ENCODE results near the gene USP16.
A peak's percentile ranks its signal among the peaks of the same experiment; 100 is the strongest.
"Not testable (repeated sequence)": the region's sequence is repeated elsewhere in the genome, so short reads cannot be mapped to it uniquely, and the experiment has no call there.

The USP16 gene

DNA sequence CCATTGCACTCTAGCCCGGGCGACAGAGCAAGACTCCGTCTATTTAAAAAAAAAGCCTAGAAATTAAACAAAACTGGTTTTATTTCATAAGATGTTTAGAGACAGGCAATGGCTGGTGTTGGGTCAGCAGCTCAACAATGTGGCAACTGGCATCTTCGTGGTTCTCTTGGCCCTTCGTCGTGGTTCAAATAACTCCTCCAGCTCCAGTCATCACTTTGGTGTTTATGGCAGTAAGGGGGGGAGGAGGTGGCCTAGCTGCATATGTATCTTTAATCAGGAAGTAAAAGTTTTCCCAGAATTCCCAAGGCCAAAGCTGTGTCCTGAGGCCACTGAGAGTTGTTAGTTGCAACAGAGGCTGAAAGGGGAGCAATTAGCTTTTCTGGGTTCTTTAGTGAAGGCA is 18.8 kb upstream of the USP16 start:
- no peak overlapping the region for H3K56ac ChIP-seq (ENCODE audit: low read length)
- no peaks in the 10 kb centered on the region for H3K36me3 ChIP-seq (ENCODE audit: control insufficient read depth, insufficient read depth, low read length)
- no peaks in the 10 kb centered on the region for H3K27me3 ChIP-seq (ENCODE audit: insufficient read depth, low read length, poor library complexity)
- H3K4me2 ChIP-seq (ENCODE audit: low read length) = no peak overlapping the region
- H2BK15ac ChIP-seq (replicated peaks; ENCODE audit: low read depth) = no peak overlapping the region
- no CpG with 5 or more reads among the region's 6 CpGs for WGBS (ENCODE audit: extremely low coverage, insufficient coverage, low lambda C conversion rate)
- H3K4ac ChIP-seq (ENCODE audit: low read depth, low read length) = no peak overlapping the region
- H3K79me2 ChIP-seq (ENCODE audit: control insufficient read depth, insufficient read depth, low read length) = no peaks in the 10 kb centered on the region
- no peak overlapping the region for H4K8ac ChIP-seq (ENCODE audit: low read depth, low read length)
- no peak overlapping the region for H2BK120ac ChIP-seq (ENCODE audit: low read depth, low read length)
- H3K9ac ChIP-seq (ENCODE audit: low read length) = no peak overlapping the region
- no peaks in the 10 kb centered on the region for H3K79me1 ChIP-seq (ENCODE audit: low read length)
- H3K4me3 ChIP-seq (ENCODE audit: low read length) = no peak overlapping the region
- H3K4me1 ChIP-seq (ENCODE audit: control insufficient read depth, low read depth, low read length) = no peaks in the 10 kb centered on the region
- H4K5ac ChIP-seq (ENCODE audit: low read length) = no peak overlapping the region
- no peak overlapping the region for H2BK5ac ChIP-seq (ENCODE audit: low read length)
- H3K18ac ChIP-seq (ENCODE audit: low read length) = no peak overlapping the region
- no peak overlapping the region for H3K23ac ChIP-seq (ENCODE audit: low read length)
- DNase-seq = no peak
- no peak overlapping the region for H2AK5ac ChIP-seq (ENCODE audit: low read length)
- no peak overlapping the region for H3K27ac ChIP-seq (ENCODE audit: low read depth, low read length)

DNA sequence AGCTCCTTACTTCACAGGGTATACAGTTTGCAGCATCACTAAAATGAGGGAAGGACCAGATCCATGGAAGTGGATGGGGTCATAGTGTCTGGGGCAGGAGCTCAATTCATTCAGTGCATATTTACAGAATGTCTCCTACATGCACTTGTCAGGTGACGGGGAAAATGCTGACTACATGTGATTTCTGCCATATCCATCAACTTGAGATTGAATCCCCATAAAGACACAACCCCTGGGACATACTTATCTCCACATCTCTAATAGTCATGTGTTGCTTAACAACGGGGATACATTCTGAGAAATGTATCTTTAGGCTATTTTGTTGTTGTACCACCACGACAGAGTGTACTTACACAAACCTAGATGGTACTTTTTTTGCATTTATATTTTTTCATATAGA is 17.3 kb upstream of the USP16 start:
- no peak overlapping the region for H3K18ac ChIP-seq (ENCODE audit: low read length)
- no CpG with 5 or more reads among the region's 3 CpGs for WGBS (ENCODE audit: extremely low coverage, insufficient coverage, low lambda C conversion rate)
- no peak overlapping the region for H3K27ac ChIP-seq (ENCODE audit: low read depth, low read length)
- no peak overlapping the region for H4K8ac ChIP-seq (ENCODE audit: low read depth, low read length)
- no peaks in the 10 kb centered on the region for H3K4me1 ChIP-seq (ENCODE audit: control insufficient read depth, low read depth, low read length)
- H2BK5ac ChIP-seq (ENCODE audit: low read length) = no peak overlapping the region
- H3K79me2 ChIP-seq (ENCODE audit: control insufficient read depth, insufficient read depth, low read length) = no peaks in the 10 kb centered on the region
- no peak overlapping the region for H4K5ac ChIP-seq (ENCODE audit: low read length)
- no peak for DNase-seq
- no peak overlapping the region for H3K4ac ChIP-seq (ENCODE audit: low read depth, low read length)
- no peak overlapping the region for H3K4me3 ChIP-seq (ENCODE audit: low read length)
- no peaks in the 10 kb centered on the region for H3K27me3 ChIP-seq (ENCODE audit: insufficient read depth, low read length, poor library complexity)
- H2BK15ac ChIP-seq (replicated peaks; ENCODE audit: low read depth) = no peak overlapping the region
- no peaks in the 10 kb centered on the region for H3K36me3 ChIP-seq (ENCODE audit: control insufficient read depth, insufficient read depth, low read length)
- no peak overlapping the region for H2AK5ac ChIP-seq (ENCODE audit: low read length)
- H3K56ac ChIP-seq (ENCODE audit: low read length) = no peak overlapping the region
- no peak overlapping the region for H3K9ac ChIP-seq (ENCODE audit: low read length)
- no peak overlapping the region for H3K4me2 ChIP-seq (ENCODE audit: low read length)
- no peak overlapping the region for H2BK120ac ChIP-seq (ENCODE audit: low read depth, low read length)
- no peak overlapping the region for H3K23ac ChIP-seq (ENCODE audit: low read length)
- no peaks in the 10 kb centered on the region for H3K79me1 ChIP-seq (ENCODE audit: low read length)

DNA sequence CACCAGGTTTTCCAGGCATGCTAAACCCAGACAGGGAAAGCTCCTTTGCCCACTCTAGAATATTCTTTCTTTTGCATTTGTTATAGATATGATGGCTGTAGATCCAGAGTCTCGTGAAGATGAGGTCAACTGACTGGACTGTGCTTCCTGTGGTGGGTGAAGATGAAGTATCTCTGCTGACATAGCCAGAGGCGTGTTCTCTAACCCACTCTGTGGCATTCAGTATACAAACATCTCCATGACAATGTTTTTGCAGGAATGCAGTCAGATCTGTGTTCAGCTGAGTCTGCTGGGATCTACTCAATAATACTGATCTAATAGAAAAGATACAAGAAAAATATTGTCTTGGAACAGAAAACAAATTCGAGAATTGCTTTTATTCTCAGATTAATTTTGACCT is 16.7 kb upstream of the USP16 start:
- H3K36me3 ChIP-seq (ENCODE audit: control insufficient read depth, insufficient read depth, low read length) = no peaks in the 10 kb centered on the region
- no peak overlapping the region for H3K23ac ChIP-seq (ENCODE audit: low read length)
- no peak overlapping the region for H3K4me2 ChIP-seq (ENCODE audit: low read length)
- DNase-seq = peak; percentile 52
- H4K5ac ChIP-seq (ENCODE audit: low read length) = no peak overlapping the region
- no peaks in the 10 kb centered on the region for H3K4me1 ChIP-seq (ENCODE audit: control insufficient read depth, low read depth, low read length)
- WGBS (ENCODE audit: extremely low coverage, insufficient coverage, low lambda C conversion rate) = no CpG with 5 or more reads among the region's 3 CpGs
- H3K4ac ChIP-seq (ENCODE audit: low read depth, low read length) = no peak overlapping the region
- H3K79me1 ChIP-seq (ENCODE audit: low read length) = no peaks in the 10 kb centered on the region
- H3K4me3 ChIP-seq (ENCODE audit: low read length) = no peak overlapping the region
- no peak overlapping the region for H2BK15ac ChIP-seq (replicated peaks; ENCODE audit: low read depth)
- H2AK5ac ChIP-seq (ENCODE audit: low read length) = no peak overlapping the region
- no peak overlapping the region for H3K56ac ChIP-seq (ENCODE audit: low read length)
- no peak overlapping the region for H3K27ac ChIP-seq (ENCODE audit: low read depth, low read length)
- no peak overlapping the region for H2BK5ac ChIP-seq (ENCODE audit: low read length)
- no peak overlapping the region for H3K9ac ChIP-seq (ENCODE audit: low read length)
- no peak overlapping the region for H4K8ac ChIP-seq (ENCODE audit: low read depth, low read length)
- H3K79me2 ChIP-seq (ENCODE audit: control insufficient read depth, insufficient read depth, low read length) = no peaks in the 10 kb centered on the region
- no peaks in the 10 kb centered on the region for H3K27me3 ChIP-seq (ENCODE audit: insufficient read depth, low read length, poor library complexity)
- H3K18ac ChIP-seq (ENCODE audit: low read length) = no peak overlapping the region
- H2BK120ac ChIP-seq (ENCODE audit: low read depth, low read length) = no peak overlapping the region

DNA sequence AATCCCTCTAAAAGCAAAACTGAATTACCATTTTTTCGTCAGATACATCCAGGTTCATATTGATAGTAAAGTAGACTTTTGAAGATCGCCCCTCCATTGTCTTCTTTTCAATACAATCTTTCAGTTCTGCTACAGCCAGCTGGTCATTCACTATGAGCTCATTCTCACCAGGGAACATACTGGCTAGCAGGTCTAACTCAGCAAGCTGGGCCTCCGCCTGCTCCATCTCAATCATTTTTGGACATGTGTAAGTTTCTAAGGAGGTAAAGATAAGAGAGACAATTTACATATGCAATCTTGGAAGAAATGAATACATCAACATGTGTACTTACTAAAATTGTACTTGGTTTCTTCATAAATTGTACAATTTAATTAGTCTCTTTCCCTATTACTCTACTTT is 16.1 kb upstream of the USP16 start:
- no peak overlapping the region for H3K4ac ChIP-seq (ENCODE audit: low read depth, low read length)
- no peak overlapping the region for H4K5ac ChIP-seq (ENCODE audit: low read length)
- H3K27me3 ChIP-seq (ENCODE audit: insufficient read depth, low read length, poor library complexity) = no peaks in the 10 kb centered on the region
- H3K56ac ChIP-seq (ENCODE audit: low read length) = no peak overlapping the region
- no peak overlapping the region for H3K9ac ChIP-seq (ENCODE audit: low read length)
- no peaks in the 10 kb centered on the region for H3K79me1 ChIP-seq (ENCODE audit: low read length)
- H2AK5ac ChIP-seq (ENCODE audit: low read length) = no peak overlapping the region
- DNase-seq = no peak
- no peak overlapping the region for H3K4me3 ChIP-seq (ENCODE audit: low read length)
- no peak overlapping the region for H2BK15ac ChIP-seq (replicated peaks; ENCODE audit: low read depth)
- H3K36me3 ChIP-seq (ENCODE audit: control insufficient read depth, insufficient read depth, low read length) = no peaks in the 10 kb centered on the region
- H3K18ac ChIP-seq (ENCODE audit: low read length) = no peak overlapping the region
- no peak overlapping the region for H3K27ac ChIP-seq (ENCODE audit: low read depth, low read length)
- H3K79me2 ChIP-seq (ENCODE audit: control insufficient read depth, insufficient read depth, low read length) = no peaks in the 10 kb centered on the region
- H3K23ac ChIP-seq (ENCODE audit: low read length) = no peak overlapping the region
- H4K8ac ChIP-seq (ENCODE audit: low read depth, low read length) = no peak overlapping the region
- H3K4me1 ChIP-seq (ENCODE audit: control insufficient read depth, low read depth, low read length) = no peaks in the 10 kb centered on the region
- no peak overlapping the region for H3K4me2 ChIP-seq (ENCODE audit: low read length)
- H2BK5ac ChIP-seq (ENCODE audit: low read length) = no peak overlapping the region
- H2BK120ac ChIP-seq (ENCODE audit: low read depth, low read length) = no peak overlapping the region
- no CpG with 5 or more reads among the region's 3 CpGs for WGBS (ENCODE audit: extremely low coverage, insufficient coverage, low lambda C conversion rate)

DNA sequence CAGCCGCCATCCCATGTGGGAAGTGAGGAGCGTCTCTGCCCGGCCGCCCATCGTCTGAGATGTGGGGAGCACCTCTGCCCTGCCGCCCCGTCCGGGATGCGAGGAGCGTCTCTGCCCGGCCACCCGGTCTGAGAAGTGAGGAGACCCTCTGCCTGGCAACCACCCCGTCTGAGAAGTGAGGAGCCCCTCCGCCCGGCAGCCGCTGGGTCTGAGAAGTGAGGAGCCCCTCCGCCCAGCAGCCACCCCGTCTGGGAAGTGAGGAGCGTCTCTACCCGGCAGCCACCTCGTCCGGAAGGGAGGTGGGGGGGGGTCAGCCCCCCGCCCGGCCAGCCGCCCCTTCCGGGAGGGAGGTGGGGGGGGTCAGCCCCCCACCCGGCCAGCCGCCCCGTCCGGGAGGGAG is 13.2 kb upstream of the USP16 start:
- not testable (repeated sequence) for H3K27ac ChIP-seq (ENCODE audit: low read depth, low read length); H4K5ac ChIP-seq (ENCODE audit: low read length); H2BK15ac ChIP-seq (replicated peaks; ENCODE audit: low read depth); H2AK5ac ChIP-seq (ENCODE audit: low read length); H3K27me3 ChIP-seq (ENCODE audit: insufficient read depth, low read length, poor library complexity); H3K23ac ChIP-seq (ENCODE audit: low read length); H3K18ac ChIP-seq (ENCODE audit: low read length); H2BK120ac ChIP-seq (ENCODE audit: low read depth, low read length); H3K4me1 ChIP-seq (ENCODE audit: control insufficient read depth, low read depth, low read length); H3K9ac ChIP-seq (ENCODE audit: low read length); H3K79me1 ChIP-seq (ENCODE audit: low read length); H3K4me2 ChIP-seq (ENCODE audit: low read length); H2BK5ac ChIP-seq (ENCODE audit: low read length); H3K79me2 ChIP-seq (ENCODE audit: control insufficient read depth, insufficient read depth, low read length); H3K4me3 ChIP-seq (ENCODE audit: low read length); H3K4ac ChIP-seq (ENCODE audit: low read depth, low read length); H3K36me3 ChIP-seq (ENCODE audit: control insufficient read depth, insufficient read depth, low read length); DNase-seq; H4K8ac ChIP-seq (ENCODE audit: low read depth, low read length); H3K56ac ChIP-seq (ENCODE audit: low read length)
- WGBS (ENCODE audit: extremely low coverage, insufficient coverage, low lambda C conversion rate) = no CpG with 5 or more reads among the region's 30 CpGs

DNA sequence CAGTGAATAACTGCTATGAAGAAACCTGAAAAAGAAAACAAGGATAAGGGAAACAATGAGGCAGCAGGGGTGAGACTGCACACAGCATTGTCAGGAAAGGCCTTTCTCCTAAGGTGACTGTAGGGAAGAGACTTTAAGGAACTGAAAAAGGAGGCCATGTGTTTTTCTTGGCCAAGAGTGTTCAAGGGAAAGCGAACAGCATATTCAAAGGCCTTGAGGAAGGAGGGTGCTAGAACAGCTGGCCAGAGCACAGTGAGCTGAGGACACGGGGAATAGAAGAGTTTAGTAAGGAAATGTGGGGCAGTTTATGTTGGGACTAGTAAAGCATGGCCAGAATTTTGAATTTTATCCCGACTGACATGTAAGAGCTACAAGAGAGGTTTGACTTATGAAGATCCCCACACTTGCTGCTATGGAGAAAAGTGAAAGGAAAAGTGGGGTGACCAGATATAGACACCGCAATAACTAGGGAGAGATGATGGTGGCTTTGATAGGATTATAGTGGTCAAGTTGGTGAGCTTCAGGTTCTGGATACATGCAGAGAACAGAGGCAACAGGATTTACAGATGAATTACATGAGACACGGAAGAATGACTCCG is 6.7 kb upstream of the USP16 start:
- Histone ChIP-seq H2BK120ac (ENCODE audit: low read depth, low read length) (no peak overlapping the region), H3K27ac (ENCODE audit: low read depth, low read length) (no peak overlapping the region), H3K36me3 (ENCODE audit: control insufficient read depth, insufficient read depth, low read length) (no peaks in the 10 kb centered on the region), H2AK5ac (ENCODE audit: low read length) (no peak overlapping the region), H3K79me2 (ENCODE audit: control insufficient read depth, insufficient read depth, low read length) (no peaks in the 10 kb centered on the region), H3K4me1 (ENCODE audit: control insufficient read depth, low read depth, low read length) (no peaks in the 10 kb centered on the region), H3K18ac (ENCODE audit: low read length) (no peak overlapping the region), H4K8ac (ENCODE audit: low read depth, low read length) (no peak overlapping the region), H2BK5ac (ENCODE audit: low read length) (no peak overlapping the region), H3K56ac (ENCODE audit: low read length) (no peak overlapping the region), H2BK15ac (replicated peaks; ENCODE audit: low read depth) (no peak overlapping the region), H3K27me3 (ENCODE audit: insufficient read depth, low read length, poor library complexity) (no peaks in the 10 kb centered on the region), H3K9ac (ENCODE audit: low read length) (no peak overlapping the region), H3K79me1 (ENCODE audit: low read length) (no peaks in the 10 kb centered on the region), H3K23ac (ENCODE audit: low read length) (no peak overlapping the region), H3K4me3 (ENCODE audit: low read length) (no peak overlapping the region), H3K4ac (ENCODE audit: low read depth, low read length) (no peak overlapping the region), H4K5ac (ENCODE audit: low read length) (no peak overlapping the region), H3K4me2 (ENCODE audit: low read length) (no peak overlapping the region)
- no CpG with 5 or more reads among the region's 6 CpGs for WGBS (ENCODE audit: extremely low coverage, insufficient coverage, low lambda C conversion rate)
- no peak for DNase-seq
